ENCODE results near the gene FAM200C.

FAM200C gene

DNA sequence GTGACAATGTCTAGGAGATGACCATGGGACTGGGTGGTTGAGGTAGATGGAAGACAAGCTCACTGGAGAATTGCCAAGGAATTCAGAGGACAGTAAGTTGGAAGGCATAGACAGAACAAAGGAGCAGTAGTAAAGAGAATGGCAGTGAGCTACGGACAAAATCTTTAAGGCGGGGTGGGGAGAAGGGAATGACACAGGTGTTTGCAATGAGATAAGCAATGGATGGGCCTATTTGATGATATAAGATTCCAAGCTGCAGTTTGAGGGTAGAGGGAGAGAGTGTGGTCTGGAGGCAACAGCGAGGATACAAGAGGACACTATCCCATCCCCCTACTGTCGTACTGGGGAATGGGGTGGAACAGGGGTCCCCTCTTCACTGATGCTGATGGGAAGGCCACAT, 36.2 kb upstream of the FAM200C start:
- ChIA-PET POLR2A (no interaction called here), CTCF (interaction anchor here (0.8 kb wide), 1 partner anchor 14 kb away, joined by 3 read pairs; the partner anchor contains the start of gene PTTG1)
- DNase-seq (ENCODE audit: extremely low spot score), result no peak
- TF ChIP-seq ZNF384 (IDR thresholded peaks at IDR 0.05) (no peak), FOXM1 (IDR thresholded peaks at IDR 0.05; ENCODE audit: borderline replicate concordance) (no peak), SUZ12 (IDR thresholded peaks at IDR 0.05) (no peak), L3MBTL2 (conservative IDR thresholded peaks at IDR 0.05) (no peak), HDGF (IDR thresholded peaks at IDR 0.05; ENCODE audit: borderline replicate concordance) (no peak), ARNT (IDR thresholded peaks at IDR 0.05) (no peak), NFRKB (IDR thresholded peaks at IDR 0.05) (no peak), FOXA1 (IDR thresholded peaks at IDR 0.05) (no peak), ELF4 (IDR thresholded peaks at IDR 0.05) (no peak)
- TF ChIP-seq, protein P1, sequence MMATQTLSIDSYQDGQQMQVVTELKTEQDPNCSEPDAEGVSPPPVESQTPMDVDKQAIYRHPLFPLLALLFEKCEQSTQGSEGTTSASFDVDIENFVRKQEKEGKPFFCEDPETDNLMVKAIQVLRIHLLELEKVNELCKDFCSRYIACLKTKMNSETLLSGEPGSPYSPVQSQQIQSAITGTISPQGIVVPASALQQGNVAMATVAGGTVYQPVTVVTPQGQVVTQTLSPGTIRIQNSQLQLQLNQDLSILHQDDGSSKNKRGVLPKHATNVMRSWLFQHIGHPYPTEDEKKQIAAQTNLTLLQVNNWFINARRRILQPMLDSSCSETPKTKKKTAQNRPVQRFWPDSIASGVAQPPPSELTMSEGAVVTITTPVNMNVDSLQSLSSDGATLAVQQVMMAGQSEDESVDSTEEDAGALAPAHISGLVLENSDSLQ (IDR thresholded peaks at IDR 0.05), result no peak

DNA sequence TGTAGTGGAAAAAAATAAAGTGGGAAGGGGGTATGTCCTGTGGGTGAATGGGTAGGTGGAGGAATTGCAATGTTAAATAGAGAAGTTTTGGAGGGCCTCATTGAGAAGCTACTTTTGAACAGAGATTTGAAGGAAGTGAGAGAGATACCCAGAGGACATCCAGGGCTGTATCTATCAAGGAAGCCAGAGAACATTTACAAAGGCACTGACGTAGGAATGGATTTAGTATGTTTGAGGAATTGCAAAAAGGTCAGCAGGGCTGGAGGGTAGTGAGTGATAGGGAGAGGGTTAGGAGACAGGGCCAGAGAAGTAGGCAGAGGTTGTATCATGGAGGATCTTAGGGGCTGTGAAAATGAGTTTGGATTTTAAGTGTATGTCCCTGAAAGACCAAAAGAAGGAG, 35.7 kb upstream of the FAM200C start:
- no peak for DNase-seq (ENCODE audit: extremely low spot score)
- TF ChIP-seq L3MBTL2 (conservative IDR thresholded peaks at IDR 0.05) (no peak), LEF1 (IDR thresholded peaks at IDR 0.05; ENCODE audit: borderline replicate concordance) (no peak), ZNF384 (IDR thresholded peaks at IDR 0.05) (no peak), HDGF (IDR thresholded peaks at IDR 0.05; ENCODE audit: borderline replicate concordance) (no peak), TARDBP (IDR thresholded peaks at IDR 0.05) (no peak), SP1 (IDR thresholded peaks at IDR 0.05) (no peak), ELF4 (IDR thresholded peaks at IDR 0.05) (no peak), FOXM1 (IDR thresholded peaks at IDR 0.05; ENCODE audit: borderline replicate concordance) (no peak), NFRKB (IDR thresholded peaks at IDR 0.05) (no peak), SUZ12 (IDR thresholded peaks at IDR 0.05) (no peak)
- POLR2A ChIA-PET, result no interaction called here
- CTCF ChIA-PET, result interaction anchor here (0.8 kb wide), 1 partner anchor 14 kb away, joined by 3 read pairs; the partner anchor contains the start of gene PTTG1

DNA sequence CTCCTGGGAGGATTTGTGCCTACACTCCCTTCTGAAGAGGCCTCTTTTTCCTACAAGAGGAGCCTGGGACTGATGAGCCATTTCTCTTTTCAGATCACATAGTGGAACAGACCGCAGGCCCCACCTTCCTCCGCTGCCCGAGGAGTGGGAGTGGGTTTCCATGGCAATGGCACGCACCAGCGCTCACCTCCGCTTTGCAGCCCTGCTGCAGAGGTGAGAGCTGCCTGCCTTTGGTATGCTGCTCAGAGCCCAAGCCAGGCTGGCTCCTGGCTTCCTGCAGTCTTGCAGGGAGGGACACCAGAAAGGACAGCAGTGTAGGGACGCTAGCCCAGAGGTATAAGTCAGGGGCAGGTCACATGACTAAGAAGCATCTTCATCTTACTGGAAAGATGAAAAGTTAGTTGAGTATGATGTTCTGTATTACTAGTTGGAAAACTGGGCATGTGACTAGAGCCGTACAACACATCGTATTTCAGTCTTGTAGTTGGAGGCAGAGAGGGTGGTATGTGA, 34.2 kb upstream of the FAM200C start:
- no peak for DNase-seq (ENCODE audit: extremely low spot score)
- CTCF ChIA-PET, result no interaction called here
- TF ChIP-seq SP1 (IDR thresholded peaks at IDR 0.05) (no peak), HDGF (IDR thresholded peaks at IDR 0.05; ENCODE audit: borderline replicate concordance) (no peak), ZNF384 (IDR thresholded peaks at IDR 0.05) (no peak), BHLHE40 (IDR thresholded peaks at IDR 0.05; ENCODE audit: borderline replicate concordance) (no peak), NFRKB (IDR thresholded peaks at IDR 0.05) (no peak)
- POLR2A ChIA-PET, result interaction anchor here (1.2 kb wide), 1 partner anchor 12 kb away, joined by 4 read pairs; the partner anchor contains the start of gene PTTG1

DNA sequence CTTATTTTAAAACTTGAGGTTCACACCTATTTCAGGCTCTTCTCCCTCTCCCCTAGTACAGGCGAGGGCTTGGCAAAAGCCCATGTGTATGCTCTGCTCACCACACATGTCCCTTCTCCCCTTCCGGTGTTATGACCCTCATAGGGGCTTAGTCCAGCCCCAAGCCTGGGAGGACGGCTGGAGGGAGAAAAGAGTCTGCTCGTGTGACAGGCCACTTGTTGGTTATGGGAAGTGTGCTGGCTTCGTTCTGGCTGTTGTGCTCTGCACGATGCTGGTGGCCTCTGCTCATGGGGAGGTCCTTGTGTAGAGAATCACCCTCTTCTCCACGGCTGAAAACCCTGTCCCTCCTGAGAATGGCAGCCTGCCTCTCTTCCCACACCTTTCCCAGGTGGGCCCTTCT, 32.9 kb upstream of the FAM200C start:
- POLR2A ChIA-PET, result interaction anchor here (1.2 kb wide), 1 partner anchor 11 kb away, joined by 4 read pairs; the partner anchor contains the start of gene PTTG1

DNA sequence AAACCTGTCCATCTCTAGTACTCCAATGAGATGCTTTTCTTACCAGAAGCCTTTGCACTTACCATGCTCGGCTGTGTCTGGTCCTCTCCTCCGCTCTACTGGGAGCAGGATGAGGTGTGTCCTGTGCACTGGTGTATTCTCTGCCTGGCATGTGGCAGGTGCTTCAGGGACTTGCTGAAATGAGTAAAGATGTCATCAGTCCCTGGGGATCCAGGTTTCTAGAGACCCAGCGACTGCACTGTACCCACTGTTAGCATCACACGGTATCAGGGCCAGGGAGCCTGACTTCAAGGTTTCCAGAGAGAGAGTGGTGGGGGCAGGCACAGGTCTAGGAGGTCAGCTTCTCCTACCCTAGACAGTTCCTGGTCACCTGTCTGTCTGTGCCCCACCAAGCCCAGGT, 32.3 kb upstream of the FAM200C start:
- TF ChIP-seq CTBP1 (IDR thresholded peaks at IDR 0.05; ENCODE audit: borderline replicate concordance) (no peak), LEF1 (IDR thresholded peaks at IDR 0.05; ENCODE audit: borderline replicate concordance) (no peak), ARNT (IDR thresholded peaks at IDR 0.05) (no peak), FOXA1 (IDR thresholded peaks at IDR 0.05) (no peak), TARDBP (IDR thresholded peaks at IDR 0.05) (no peak), ZNF384 (IDR thresholded peaks at IDR 0.05) (no peak), NFRKB (IDR thresholded peaks at IDR 0.05) (no peak), L3MBTL2 (conservative IDR thresholded peaks at IDR 0.05) (no peak), SUZ12 (IDR thresholded peaks at IDR 0.05) (no peak), BHLHE40 (IDR thresholded peaks at IDR 0.05; ENCODE audit: borderline replicate concordance) (no peak), ELF4 (IDR thresholded peaks at IDR 0.05) (no peak), FOXM1 (IDR thresholded peaks at IDR 0.05; ENCODE audit: borderline replicate concordance) (no peak), HDGF (IDR thresholded peaks at IDR 0.05; ENCODE audit: borderline replicate concordance) (no peak), FOXK2 (IDR thresholded peaks at IDR 0.05) (no peak), SP1 (IDR thresholded peaks at IDR 0.05) (no peak)
- TF ChIP-seq, protein P1 (IDR thresholded peaks at IDR 0.05), result no peak
- ChIA-PET POLR2A (interaction anchor here (1.5 kb wide), 1 partner anchor 10 kb away, joined by 3 read pairs; the partner anchor contains the start of gene PTTG1), CTCF (no interaction called here)
- DNase-seq (ENCODE audit: extremely low spot score), result no peak

More for the DNA sequence above, 32.9 kb upstream of the FAM200C start:
- no peak for DNase-seq (ENCODE audit: extremely low spot score)
- CTCF ChIA-PET, result no interaction called here
- TF ChIP-seq FOXK2 (IDR thresholded peaks at IDR 0.05) (no peak), L3MBTL2 (conservative IDR thresholded peaks at IDR 0.05) (no peak), SP1 (IDR thresholded peaks at IDR 0.05) (no peak), TARDBP (IDR thresholded peaks at IDR 0.05) (no peak), SUZ12 (IDR thresholded peaks at IDR 0.05) (no peak), NFRKB (IDR thresholded peaks at IDR 0.05) (no peak), LEF1 (IDR thresholded peaks at IDR 0.05; ENCODE audit: borderline replicate concordance) (no peak), HDGF (IDR thresholded peaks at IDR 0.05; ENCODE audit: borderline replicate concordance) (no peak), FOXA1 (IDR thresholded peaks at IDR 0.05) (no peak), CTBP1 (IDR thresholded peaks at IDR 0.05; ENCODE audit: borderline replicate concordance) (no peak), ZNF384 (IDR thresholded peaks at IDR 0.05) (no peak), ELF4 (IDR thresholded peaks at IDR 0.05) (no peak), FOXM1 (IDR thresholded peaks at IDR 0.05; ENCODE audit: borderline replicate concordance) (no peak), ARNT (IDR thresholded peaks at IDR 0.05) (no peak), BHLHE40 (IDR thresholded peaks at IDR 0.05; ENCODE audit: borderline replicate concordance) (no peak)
- TF ChIP-seq, protein P1 (IDR thresholded peaks at IDR 0.05), result no peak

- POLR2A ChIA-PET, result no interaction called here
- no peak for TF ChIP-seq NFRKB (IDR thresholded peaks at IDR 0.05)
- TF ChIP-seq TARDBP (IDR thresholded peaks at IDR 0.05), result no peak
- no peak for TF ChIP-seq ELF4 (IDR thresholded peaks at IDR 0.05)
- no peak for TF ChIP-seq FOXA1 (IDR thresholded peaks at IDR 0.05)
- TF ChIP-seq HDGF (IDR thresholded peaks at IDR 0.05; ENCODE audit: borderline replicate concordance), result no peak
- CTCF ChIA-PET, result interaction anchor here (0.5 to 1.6 kb wide), 2 partner anchors 11 to 382 kb away, joined by 3 to 6 read pairs; no protein-coding TSS in a partner anchor
- DNase-seq (ENCODE audit: extremely low spot score), result no peak
Measured at GRCh38 chr5:160427607-160428006, 27.8 kb upstream of the FAM200C start.
